ENCODE results near the gene FAM168B. TPM values are rescaled to one million over a fixed set of nuclear protein-coding genes. Genes with fewer than 3 reads are reported as not detected.

FAM168B gene
- total RNA-seq, 1 experiment from 2014 or later, result 79.6 TPM

GRCh38 chr2:131113566-131114227 lies 20.4 kb upstream of the FAM168B start:
- Histone ChIP-seq H3K27me3 (ENCODE audit: insufficient read depth, low read depth) (no peaks in the 10 kb centered on the region), H3K36me3 (ENCODE audit: low read depth) (peaks cover 19% of the 10 kb centered on the region), H3K9me3 (ENCODE audit: insufficient read depth, low read depth) (no peaks in the 10 kb centered on the region), H3K79me2 (ENCODE audit: low read depth) (peaks cover 97% of the 10 kb centered on the region), H4K20me1 (ENCODE audit: insufficient read depth) (peaks cover 76% of the 10 kb centered on the region), H3K9me2 (ENCODE audit: insufficient read depth) (no peaks in the 10 kb centered on the region), H3F3A (ENCODE audit: insufficient read depth, low read depth) (peaks cover 5% of the 10 kb centered on the region; the same call in 1 of the 2 replicates), H3K4me3 (no peak overlapping the region), H3K4me1 (replicated peaks; ENCODE audit: insufficient read depth) (no peaks in the 10 kb centered on the region), H3K4me2 (no peak overlapping the region), H2AFZ (no peak overlapping the region), H3K27ac (no peak overlapping the region)
- CTCF ChIA-PET, result no interaction called here
- intact Hi-C loops (cut with micrococcal nuclease; ENCODE audit: unreplicated experiment), result no loop called here
- BruUV-seq (replicated peaks), result no TSS peak
- POLR2A ChIA-PET (ENCODE audit: unreplicated experiment), result no interaction called here
- no peak for DNase-seq
- TF ChIP-seq, protein P1, sequence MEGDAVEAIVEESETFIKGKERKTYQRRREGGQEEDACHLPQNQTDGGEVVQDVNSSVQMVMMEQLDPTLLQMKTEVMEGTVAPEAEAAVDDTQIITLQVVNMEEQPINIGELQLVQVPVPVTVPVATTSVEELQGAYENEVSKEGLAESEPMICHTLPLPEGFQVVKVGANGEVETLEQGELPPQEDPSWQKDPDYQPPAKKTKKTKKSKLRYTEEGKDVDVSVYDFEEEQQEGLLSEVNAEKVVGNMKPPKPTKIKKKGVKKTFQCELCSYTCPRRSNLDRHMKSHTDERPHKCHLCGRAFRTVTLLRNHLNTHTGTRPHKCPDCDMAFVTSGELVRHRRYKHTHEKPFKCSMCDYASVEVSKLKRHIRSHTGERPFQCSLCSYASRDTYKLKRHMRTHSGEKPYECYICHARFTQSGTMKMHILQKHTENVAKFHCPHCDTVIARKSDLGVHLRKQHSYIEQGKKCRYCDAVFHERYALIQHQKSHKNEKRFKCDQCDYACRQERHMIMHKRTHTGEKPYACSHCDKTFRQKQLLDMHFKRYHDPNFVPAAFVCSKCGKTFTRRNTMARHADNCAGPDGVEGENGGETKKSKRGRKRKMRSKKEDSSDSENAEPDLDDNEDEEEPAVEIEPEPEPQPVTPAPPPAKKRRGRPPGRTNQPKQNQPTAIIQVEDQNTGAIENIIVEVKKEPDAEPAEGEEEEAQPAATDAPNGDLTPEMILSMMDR (conservative IDR thresholded peaks at IDR 0.05), result no peak
- no peak for TF ChIP-seq EZH2 (IDR thresholded peaks at IDR 0.05; ENCODE audit: low read depth)

DNA sequence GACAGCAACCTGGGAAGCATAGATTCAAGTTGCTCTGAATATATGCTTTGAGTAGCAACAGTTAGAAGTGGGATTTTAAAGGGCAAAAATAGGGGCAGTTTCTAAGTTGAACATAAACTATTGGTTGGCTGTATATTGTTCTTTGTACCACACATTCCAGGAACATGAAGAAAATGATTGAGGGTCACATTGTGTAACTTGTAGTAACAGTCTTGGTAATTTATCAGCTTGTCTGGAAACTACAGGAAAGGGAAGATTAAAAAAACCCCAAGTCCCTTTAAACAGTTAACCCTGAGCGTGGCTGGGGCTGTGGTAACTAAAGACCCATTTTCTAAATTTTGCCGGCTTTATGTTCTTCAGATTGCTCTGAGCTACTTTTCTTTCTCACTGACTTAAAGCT lies 19.3 kb upstream of the FAM168B start:
- TF ChIP-seq, protein P1 (conservative IDR thresholded peaks at IDR 0.05), result no peak
- no peak for TF ChIP-seq EZH2 (IDR thresholded peaks at IDR 0.05; ENCODE audit: low read depth)
- Histone ChIP-seq H3K4me2 (no peak overlapping the region), H3K9me3 (ENCODE audit: insufficient read depth, low read depth) (no peaks in the 10 kb centered on the region), H3K27ac (no peak overlapping the region), H2AFZ (no peak overlapping the region), H3F3A (ENCODE audit: insufficient read depth, low read depth) (peaks cover 4% of the 10 kb centered on the region; the same call in 1 of the 2 replicates), H3K36me3 (ENCODE audit: low read depth) (peaks cover 25% of the 10 kb centered on the region), H3K27me3 (ENCODE audit: insufficient read depth, low read depth) (no peaks in the 10 kb centered on the region), H3K79me2 (ENCODE audit: low read depth) (peaks cover 97% of the 10 kb centered on the region), H3K4me3 (no peak overlapping the region), H4K20me1 (ENCODE audit: insufficient read depth) (peaks cover 75% of the 10 kb centered on the region), H3K9me2 (ENCODE audit: insufficient read depth) (no peaks in the 10 kb centered on the region), H3K4me1 (replicated peaks; ENCODE audit: insufficient read depth) (no peaks in the 10 kb centered on the region)
- ChIA-PET CTCF (no interaction called here), POLR2A (ENCODE audit: unreplicated experiment) (no interaction called here)
- DNase-seq, result no peak
- intact Hi-C loops (cut with micrococcal nuclease; ENCODE audit: unreplicated experiment), result no loop called here
- no TSS peak for BruUV-seq (replicated peaks)

DNA sequence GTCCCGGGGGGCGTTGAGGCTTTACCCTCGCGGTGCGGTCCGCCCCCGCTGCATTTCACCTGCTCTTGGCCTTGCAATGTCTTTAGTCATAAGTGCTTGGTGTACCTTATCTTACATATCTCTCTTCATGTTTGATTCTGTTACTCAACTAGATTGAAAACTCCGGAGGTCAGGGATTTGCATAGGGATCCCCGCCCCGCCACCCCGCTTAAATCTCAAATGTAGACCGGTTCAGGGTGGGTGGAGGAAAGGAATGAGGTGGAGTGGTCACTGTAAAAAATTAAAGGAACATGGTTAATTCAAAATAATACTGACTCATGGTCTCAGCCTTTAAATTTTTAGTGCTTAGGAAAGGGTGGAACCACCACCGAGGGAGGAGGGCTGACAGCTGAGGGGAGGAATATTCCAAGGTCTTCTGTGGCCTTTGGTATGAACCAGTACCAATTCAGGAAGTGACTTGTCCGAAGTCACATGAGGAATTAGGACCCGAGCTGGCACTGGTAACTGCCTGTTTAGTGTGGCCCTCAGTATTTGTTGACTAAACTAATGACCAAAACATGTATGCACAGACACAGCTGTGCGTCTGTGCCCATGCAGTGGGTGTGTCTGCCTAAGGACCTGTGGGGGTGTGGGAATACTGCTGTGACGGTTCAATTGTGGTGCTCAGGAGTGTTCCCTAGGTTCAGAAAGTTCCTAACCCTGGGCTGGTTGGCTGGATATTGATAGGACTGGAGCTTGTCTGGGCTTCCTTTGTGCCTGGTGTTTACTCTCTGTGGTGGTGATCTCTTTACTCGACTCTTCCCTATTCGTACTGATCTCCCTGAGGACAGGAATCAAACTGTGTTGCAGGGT lies 12.9 kb upstream of the FAM168B start:
- TSS peak; percentile 43 for BruUV-seq (replicated peaks)
- Histone ChIP-seq H3K4me2 (peak overlapping the region; percentile 82), H3K27me3 (ENCODE audit: insufficient read depth, low read depth) (no peaks in the 10 kb centered on the region), H2AFZ (peak overlapping the region; percentile 90), H3K36me3 (ENCODE audit: low read depth) (peaks cover 17% of the 10 kb centered on the region), H3K4me1 (replicated peaks; ENCODE audit: insufficient read depth) (peaks cover 22% of the 10 kb centered on the region), H3K4me3 (peak overlapping the region; percentile 91), H4K20me1 (ENCODE audit: insufficient read depth) (peaks cover 43% of the 10 kb centered on the region), H3F3A (ENCODE audit: insufficient read depth, low read depth) (peaks cover 18% of the 10 kb centered on the region), H3K9me2 (ENCODE audit: insufficient read depth) (no peaks in the 10 kb centered on the region), H3K9me3 (ENCODE audit: insufficient read depth, low read depth) (no peaks in the 10 kb centered on the region), H3K79me2 (ENCODE audit: low read depth) (peaks cover 60% of the 10 kb centered on the region), H3K27ac (peak overlapping the region; percentile 57)
- POLR2A ChIA-PET (ENCODE audit: unreplicated experiment), result no interaction called here
- intact Hi-C loops (cut with micrococcal nuclease; ENCODE audit: unreplicated experiment), result loop anchor here (1.0 to 10.0 kb wide), 2 partner anchors 13 to 281 kb away; partner anchors contain the start of gene FAM168B
- no peak for TF ChIP-seq EZH2 (IDR thresholded peaks at IDR 0.05; ENCODE audit: low read depth)
- TF ChIP-seq, protein P1 (conservative IDR thresholded peaks at IDR 0.05), result no peak
- CTCF ChIA-PET, result no interaction called here
- DNase-seq, result peak; percentile 31 to 62
